Middle frontal gyrus (tissue), 1 donor: ENCODE measurements around the gene CYP2D6.
"Not testable (repeated sequence)": the region's sequence is repeated elsewhere in the genome, so short reads cannot be mapped to it uniquely, and the experiment has no call there.

Experiments
- DNase-seq: peaks from one replicate; pipeline ENCODE4 v3.0.0-alpha.2; 2015; ENCODE audit warnings: low spot score; ENCODE audit errors: extremely low spot score

The CYP2D6 gene

DNA sequence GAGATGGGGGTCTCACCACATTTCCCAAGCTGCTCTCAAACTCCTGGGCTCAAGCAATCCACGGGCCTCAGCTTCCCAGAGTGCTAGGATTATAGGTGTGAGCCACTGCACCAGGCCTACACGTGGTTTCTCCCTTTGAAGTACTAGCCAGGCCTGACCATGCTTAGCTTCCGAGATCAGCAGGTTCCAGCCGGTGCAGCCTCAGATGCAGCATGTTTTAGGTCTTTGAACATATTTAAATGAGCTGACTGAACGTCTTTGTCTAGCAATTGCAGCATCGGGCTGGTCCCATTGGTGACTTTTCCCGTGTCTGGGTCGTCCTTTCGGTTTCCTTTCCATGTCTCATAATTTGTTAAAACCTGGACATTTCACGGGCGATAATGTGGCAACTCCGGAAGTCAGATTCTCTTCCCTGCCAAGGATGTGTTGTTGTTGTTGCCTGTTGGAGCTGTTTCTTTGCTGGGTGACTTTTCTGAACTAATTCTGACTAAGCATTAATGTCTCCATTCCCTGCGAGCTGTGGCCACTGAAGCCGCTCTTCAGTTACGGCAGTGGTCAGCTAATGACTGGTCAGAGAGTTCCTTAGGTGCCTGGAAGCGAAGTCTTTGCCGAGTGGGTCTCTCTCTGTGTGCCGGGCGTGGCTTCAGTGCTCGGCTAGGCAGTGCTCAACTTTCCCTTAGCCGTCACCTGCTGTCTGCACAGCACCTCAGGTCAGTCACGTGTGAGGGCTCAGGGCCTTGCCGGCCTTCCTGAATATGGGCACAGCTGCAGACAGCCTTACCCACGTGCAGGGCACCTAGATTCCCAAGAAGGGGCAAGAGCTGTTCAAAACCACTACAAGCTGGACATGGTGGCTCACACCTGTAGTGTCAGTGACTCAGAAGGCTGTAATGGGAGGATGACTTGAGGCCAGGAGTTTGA is 3.8 kb upstream of the CYP2D6 start:
- DNase-seq = no peak

DNA sequence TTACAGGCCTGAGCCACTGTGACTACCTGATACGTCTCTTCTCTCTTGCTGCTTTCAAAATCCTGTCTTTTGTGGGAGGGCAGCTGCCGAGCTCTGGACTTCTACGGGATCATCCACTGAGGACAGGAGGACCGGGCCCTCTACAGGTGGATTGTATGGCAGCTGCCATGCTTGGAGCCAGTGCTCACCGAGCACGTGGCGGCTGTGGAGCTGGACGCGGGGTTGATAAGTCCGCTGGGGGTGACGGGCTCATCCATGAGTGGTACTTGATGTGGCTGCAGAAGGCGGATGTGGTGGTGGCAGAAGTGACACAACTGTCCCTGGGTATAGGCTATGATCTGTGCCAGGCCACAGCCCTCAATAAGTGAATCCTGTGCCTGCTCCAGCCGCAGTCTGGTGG is 1.8 kb upstream of the CYP2D6 start:
- DNase-seq = no peak

DNA sequence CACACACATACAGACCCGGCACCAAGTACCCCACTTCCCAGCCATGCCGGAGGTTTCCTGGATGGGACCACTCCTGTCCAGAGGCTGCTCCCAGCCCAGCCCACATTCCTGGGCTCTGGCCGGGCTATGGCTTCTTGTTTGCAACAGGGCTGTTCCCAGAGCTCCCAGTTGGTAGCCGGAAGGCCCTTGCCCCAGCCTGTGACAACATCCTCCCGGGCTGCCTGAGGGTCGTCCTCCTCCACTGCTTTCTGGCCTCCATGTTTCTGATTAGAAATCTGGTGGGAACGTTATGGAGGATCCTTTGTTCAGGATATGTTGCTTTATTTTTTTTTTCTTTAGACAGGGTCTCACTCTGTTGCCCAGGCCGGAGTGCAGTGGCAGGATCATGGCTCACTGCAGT is 952 bp upstream of the CYP2D6 start:
- DNase-seq = no peak

DNA sequence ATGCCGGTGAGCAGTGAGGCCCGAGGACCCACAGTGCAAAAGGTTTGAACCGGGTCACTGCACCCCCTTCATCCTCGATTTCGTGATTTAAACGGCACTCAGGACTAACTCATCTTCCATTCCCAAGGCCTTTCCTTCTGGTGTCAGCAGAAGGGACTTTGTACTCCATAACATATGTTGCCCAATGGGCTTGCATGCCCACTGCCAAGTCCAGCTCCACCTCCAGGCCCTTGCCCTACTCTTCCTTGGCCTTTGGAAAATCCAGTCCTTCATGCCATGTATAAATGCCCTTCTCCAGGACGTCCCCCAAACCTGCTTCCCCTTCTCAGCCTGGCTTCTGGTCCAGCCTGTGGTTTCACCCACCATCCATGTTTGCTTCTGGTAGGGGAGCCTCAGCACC is 428 bp downstream of the CYP2D6 start:
- DNase-seq = not testable (repeated sequence)

DNA sequence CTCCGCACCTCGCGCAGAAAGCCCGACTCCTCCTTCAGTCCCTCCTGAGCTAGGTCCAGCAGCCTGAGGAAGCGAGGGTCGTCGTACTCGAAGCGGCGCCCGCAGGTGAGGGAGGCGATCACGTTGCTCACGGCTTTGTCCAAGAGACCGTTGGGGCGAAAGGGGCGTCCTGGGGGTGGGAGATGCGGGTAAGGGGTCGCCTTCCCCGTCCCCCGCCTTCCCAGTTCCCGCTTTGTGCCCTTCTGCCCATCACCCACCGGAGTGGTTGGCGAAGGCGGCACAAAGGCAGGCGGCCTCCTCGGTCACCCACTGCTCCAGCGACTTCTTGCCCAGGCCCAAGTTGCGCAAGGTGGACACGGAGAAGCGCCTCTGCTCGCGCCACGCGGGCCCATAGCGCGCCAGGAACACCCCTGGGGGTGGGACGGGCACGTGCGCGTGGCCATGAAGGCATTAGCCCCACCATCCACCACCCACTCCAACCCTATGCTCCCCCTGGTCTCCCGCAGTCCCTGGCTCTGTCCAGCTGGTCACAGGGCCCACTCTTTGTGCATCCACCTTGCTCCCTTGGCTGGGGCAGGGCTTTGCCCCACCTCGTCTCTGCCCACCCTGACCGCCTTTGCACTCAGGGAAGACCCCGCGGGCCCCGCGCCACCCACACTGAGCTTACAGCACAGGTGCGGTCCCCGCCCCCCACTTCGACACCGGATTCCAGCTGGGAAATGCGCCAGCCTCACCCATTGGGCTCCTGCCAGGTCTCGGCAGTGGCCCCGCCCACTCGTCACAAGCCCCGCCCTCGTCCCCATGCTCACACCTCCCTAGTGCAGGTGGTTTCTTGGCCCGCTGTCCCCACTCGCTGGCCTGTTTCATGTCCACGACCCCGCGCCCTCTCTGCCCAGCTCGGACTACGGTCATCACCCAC is 1.6 kb downstream of the CYP2D6 start:
- not testable (repeated sequence) for DNase-seq

DNA sequence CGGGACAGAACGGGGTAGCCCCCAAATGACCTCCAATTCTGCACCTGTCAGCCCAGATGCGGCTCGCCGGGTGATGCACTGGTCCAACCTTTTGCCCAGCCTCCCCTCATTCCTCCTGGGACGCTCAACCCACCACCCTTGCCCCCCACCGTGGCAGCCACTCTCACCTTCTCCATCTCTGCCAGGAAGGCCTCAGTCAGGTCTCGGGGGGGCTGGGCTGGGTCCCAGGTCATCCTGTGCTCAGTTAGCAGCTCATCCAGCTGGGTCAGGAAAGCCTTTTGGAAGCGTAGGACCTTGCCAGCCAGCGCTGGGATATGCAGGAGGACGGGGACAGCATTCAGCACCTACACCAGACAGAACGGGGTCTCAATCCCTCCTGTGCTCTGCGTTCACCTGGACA is 2.6 kb downstream of the CYP2D6 start:
- not testable (repeated sequence) for DNase-seq

DNA sequence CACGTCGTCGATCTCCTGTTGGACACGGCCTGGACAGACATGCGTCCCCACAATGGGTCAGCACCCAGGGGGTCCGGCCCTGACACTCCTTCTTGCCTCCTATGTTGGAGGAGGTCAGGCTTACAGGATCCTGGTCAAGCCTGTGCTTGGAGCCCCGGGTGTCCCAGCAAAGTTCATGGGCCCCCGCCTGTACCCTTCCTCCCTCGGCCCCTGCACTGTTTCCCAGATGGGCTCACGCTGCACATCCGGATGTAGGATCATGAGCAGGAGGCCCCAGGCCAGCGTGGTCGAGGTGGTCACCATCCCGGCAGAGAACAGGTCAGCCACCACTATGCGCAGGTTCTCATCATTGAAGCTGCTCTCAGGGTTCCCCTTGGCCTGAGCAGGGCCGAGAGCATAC is 3.0 kb downstream of the CYP2D6 start:
- no peak for DNase-seq

DNA sequence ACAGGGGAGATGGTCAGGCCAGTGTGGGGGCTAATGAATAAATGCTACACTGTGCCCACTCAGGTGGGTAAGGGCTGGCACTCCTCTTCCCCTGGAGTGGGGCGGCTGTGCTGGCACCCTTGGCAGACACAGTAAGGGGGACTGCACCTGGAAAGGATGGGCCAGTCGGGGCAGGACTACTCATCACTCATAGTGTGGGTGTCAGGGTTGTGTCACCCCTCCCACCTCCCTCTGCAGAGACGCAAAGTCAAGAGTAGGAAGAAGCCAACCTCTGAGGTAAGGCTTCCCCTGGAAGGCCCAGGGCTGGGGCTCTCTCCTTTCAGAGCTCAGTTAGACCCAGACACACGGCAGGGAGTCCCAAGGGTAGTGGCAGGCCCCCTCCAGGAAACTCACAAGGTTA is 7.1 kb downstream of the CYP2D6 start:
- not testable (repeated sequence) for DNase-seq

DNA sequence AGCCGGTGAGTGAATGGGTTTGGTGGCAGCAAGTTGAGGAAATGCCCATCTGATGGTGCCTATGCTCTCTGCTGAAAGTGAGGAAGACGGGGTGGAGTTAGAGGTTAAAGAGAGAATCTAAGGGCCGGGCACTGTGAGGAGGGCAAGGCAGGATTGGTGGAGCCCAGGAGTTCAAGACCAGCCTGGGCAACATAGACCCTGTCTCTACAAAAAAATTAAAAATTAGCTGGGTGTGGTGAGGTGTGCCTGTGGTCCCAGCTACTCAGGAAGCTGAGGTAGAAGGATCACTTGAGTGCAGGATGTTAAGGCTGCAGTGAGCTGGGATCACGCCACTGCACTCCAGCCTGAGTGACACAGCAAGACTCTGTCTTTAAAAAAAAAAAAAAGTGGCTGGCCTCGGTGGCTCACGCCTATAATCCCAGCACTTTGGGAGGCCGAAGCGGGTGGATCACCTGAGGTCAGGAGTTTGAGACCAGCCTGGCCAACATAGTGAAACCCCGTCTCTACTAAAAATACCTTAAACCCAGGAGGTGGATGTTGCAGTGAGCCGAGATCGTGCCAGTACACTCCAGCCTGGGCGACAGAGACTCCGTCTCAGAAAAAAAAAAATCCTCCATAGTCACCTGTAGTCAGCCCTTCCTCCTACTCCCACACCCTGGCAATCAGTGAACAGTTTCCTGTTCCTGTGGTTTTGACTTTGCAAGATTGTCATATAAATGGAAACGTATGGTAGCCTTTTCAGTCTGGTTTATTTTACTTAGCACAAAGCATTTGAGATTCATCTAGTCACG is 10.2 kb downstream of the CYP2D6 start:
- DNase-seq = not testable (repeated sequence)

DNA sequence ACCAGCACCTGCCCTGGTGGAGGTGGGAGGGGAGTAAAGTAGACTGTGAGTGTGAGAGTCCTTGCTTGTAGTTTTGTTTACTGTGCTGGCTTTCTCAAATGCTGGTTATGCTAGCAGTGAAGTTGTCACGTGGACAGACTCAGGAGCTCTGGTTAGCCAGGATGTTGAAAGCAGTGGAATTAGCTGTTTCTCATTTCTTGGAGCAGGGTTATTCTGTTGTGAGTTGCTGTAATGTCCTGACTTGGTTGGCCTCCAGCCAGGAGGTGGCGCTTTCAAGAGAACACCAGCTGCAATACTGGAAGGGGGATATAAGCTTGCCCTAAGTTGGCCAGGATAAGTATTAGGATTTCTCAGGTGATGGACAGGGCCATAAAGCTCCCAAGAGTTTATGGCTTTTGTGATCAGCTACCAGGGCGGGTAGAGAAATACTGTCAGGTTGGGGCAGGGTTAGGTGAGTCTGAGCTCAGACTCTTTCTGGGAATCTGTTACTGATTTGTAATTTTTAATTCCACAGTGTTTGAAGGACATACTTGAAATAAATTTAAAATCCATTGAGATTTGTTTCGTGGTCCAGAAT is 13.7 kb downstream of the CYP2D6 start:
- no peak for DNase-seq

DNA sequence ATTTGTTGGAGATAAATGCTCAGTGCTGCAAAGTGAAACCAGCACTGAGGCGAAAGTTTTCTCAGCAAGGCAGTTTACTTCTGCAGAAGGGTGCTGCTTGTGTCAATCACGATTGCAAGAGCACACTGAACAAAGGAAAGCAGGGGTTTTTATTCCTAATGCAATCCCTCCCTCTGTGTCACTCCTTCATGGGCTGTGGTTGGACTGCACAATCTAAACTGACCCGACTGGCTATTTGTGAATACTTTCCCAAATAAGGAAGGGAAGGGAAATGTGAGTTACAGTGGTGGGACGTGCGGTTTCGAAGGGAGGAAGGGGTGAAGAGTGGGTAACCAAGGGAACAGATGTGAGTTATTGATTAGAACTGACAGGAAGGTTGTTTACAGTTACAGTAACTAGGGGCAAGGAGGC is 15.2 kb downstream of the CYP2D6 start:
- DNase-seq = not testable (repeated sequence)

DNA sequence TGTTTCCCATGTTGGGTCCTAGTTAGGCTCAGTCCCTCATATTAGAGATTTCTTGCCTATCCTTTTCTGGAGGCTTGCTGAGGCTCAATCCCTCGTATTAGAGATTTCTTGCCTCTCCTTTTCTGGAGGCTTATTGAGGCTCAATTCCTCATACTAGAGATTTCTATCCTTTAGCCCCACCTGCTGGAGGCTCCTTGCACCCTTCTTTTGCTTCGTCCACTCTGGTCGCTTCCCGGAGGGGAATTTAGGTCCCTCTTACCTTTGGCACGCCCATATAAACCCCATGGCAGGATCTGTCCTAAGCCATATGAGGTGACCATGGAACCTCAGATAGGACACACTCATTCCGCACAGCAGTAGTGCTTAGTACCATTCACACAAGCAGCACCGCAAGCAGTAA is 15.9 kb downstream of the CYP2D6 start:
- DNase-seq = no peak

DNA sequence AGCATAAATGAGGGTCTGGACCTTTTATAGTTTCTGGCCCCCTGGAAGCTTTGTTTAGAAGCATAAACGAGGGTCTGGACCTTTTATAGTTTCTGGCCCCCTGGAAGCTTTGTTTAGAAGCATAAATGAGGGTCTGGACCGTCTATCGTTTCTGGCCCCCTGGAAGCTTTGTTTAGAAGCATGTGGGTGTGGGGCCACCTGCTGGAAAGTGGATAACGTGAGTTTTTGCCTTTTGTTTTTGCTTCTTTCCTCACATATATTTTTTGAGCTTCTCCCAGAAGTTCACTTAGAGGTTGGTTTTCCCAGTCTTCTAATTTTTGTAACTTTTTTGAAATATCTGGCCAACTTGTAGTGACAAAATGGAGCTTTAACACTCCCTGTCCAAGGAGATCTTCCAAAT is 17.8 kb downstream of the CYP2D6 start:
- not testable (repeated sequence) for DNase-seq

DNA sequence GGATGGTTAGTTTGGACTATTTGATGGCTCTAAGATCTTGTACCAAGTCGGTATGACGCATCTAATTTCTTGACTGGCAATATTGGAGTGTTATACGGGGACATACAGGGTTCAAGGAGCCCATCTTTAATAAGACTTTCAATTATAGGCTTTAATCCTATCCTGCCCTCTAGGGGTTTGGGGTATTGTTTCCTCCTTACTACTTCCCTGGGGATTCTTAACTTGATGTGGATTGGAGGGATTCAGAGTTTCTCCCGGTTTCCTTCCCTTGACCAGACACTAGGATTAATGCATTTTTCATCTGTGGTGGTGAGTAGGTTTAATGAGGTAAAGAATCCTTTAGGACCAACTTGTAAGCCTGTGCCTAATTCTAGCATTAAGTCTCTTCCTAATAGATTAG is 18.8 kb downstream of the CYP2D6 start:
- no peak for DNase-seq

DNA sequence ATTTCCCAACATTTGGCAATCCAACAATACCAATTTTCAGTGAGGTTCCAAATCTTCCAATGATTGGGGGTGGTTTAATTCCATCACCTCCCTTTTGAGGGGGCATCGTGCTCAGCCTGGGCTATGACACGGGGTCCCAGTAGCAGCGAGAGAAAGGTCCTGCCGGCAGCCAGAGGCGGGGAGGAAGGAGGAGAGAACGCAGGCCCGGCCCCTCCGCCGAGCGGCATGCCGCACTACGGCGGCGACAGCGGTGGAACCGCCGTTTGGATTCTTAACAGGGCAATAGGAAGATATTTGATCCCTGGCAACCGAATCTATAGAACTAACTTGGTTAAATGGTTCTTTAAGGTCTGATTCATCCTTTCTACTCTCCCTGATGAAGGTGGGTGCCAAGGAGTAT is 21.8 kb downstream of the CYP2D6 start:
- no peak for DNase-seq

DNA sequence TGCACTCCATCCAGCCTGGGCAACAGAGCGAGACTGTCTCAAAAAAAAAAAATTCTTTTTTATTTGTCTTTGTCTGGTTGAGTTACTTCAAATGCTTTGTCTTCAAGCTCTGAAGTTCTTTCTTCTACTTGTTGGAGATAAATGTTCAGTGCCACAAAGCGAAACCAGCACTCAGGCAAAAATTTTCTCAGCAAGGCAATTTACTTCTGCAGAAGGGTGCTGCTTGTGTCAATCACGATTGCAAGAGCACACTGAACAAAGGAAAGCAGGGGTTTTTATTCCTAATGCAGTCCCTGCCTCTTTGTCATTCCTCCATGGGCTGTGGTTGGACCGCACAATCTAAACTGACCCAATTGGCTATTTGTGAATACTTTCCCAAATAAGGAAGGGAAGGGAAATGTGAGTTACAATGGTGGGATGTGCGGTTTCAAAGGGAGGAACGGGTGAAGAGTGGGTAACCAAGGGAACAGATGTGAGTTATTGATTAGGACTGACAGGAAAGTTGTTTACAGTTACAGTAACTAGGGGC is 26.2 kb downstream of the CYP2D6 start:
- not testable (repeated sequence) for DNase-seq

DNA sequence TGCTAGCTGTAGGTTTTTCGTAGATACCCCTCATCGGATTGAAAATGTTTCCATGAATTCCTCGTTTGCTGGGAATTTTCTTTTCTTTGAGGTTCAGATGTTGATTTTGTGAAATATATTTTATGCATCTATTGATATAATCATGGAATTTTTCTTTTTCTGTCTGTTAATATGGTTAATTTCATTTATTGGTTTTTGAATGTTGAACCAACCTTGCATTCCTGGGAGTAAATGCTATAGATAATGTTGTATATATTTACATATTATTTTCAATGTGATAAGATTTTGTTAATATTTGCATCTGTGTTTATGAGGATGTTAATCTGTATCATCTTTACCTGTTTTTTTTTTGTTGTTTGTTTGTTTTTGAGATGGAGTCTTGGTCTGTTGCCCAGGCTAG is 29.4 kb downstream of the CYP2D6 start:
- no peak for DNase-seq

DNA sequence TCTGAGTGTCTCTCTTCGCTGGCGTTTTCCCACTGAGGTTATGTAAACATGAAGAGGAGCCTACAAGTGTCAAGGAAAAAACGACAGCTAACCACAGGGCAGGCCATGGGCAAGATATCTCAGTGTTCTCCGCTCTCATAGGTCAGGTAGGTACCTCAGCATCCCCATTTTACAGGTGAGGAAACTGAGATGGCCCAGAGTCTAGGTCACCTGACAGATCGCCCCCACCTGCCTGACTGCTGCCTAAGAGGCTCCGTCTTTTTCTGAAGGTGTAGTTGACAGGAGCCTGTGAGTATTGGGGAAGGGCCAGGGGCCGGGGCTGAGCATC is 39.2 kb downstream of the CYP2D6 start:
- DNase-seq = no peak

DNA sequence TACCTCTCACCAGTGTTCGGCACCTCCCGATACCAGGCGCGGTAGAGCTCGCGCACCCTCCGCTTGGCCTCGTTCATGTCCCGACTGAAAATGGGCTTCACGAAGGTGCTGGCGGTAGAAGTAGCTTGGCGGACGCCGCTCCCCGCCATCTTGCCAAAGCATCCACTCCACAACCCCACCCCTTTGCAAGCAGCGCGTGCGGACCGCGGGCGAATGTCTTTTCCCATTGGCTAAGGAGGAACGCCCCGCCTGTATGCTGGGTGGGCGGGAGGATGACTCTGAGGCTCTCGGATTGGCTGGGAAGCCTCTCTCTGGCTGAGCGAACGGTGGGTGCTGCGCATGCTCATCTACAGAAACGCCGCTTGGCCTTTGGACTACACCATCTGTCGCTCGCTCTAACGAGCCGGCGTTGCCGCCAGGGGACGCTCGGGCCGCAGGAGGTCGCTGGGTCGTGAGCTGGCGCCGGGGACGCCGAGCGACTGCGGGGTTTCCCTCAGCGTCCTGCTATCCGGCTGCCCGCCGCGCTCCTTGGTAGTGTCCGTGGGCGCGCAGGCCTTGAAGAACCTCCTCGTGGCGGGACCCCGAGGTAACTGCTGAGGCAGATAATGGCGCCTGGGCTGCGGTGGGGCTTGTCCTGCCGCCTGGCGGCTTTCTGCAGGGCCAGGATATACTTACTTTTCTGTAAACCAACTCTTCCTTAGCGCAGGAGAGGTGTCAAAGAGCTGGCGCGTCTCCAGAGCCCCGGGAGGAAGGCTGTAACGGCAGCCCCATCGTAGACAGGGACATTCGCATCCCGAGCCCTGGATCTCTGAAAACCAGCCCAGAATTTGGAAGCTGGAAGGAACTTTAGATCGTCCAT is 39.8 kb downstream of the CYP2D6 start, which contains the start of gene NDUFA6:
Gene NDUFA6 (minus strand): TSS at position 177 of the 859 bp plus-strand sequence. CDS start 28 bp downstream, at position 149.
- DNase-seq = peak; percentile 99

DNA sequence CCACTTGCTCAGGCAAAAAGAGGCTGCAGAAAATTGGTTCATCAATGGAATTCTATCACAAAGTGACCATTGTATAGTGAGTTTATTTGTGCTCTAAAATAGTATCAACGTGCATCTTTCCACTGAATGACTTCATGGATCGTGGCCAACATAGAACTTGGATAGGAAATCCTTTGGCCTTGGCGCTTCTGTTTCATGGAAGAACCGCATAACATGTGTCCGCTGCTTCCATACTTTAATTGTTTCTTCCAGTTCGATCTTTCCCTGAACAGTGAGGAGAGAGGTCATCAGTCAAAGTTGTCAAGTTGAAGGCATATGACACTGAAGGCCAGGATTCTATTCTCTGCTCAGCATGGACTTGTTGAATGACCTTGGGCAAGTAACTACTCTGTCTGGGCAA is 44.6 kb downstream of the CYP2D6 start:
- DNase-seq = no peak
